ENCODE results near the gene GPBAR1. TPM values are rescaled to one million over a fixed set of nuclear protein-coding genes. Genes with fewer than 3 reads are reported as not detected.

GPBAR1 gene
- total RNA-seq, 1 experiment from 2014 or later = 0.29 TPM

DNA sequence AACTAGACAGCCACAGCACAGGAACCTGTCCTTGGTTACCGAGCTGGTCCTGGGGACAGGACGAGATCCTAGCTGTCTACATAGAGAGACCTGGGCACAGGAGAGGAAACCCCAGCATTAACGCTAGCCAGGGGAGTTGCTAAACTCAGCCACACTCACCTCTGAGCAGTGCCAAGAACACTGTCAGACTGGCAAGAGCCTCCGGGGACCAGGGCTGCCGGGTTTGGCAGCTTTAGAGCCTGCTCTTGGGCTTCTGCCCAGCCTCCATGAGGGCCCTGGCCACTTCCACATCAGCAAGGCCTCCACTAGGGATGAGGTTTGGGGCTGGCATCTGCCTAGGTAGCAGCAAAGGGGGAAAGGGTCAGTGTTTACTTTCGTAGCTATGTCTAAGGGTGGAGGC lies 24.8 kb downstream of the GPBAR1 start:
- Histone ChIP-seq H3K4me1 (peaks cover 86% of the 10 kb centered on the region), H3K36me3 (ENCODE audit: control insufficient read depth, insufficient read depth, low read length) (peaks cover 1% of the 10 kb centered on the region; the same call in 1 of the 2 replicates), H3K9me3 (no peaks in the 10 kb centered on the region), H3K27me3 (replicated peaks; ENCODE audit: control insufficient read depth, insufficient read depth, low read length) (no peaks in the 10 kb centered on the region), H3K4me3 (ENCODE audit: low read depth, low read length) (no peak overlapping the region)
- no TSS peak for BruUV-seq (replicated peaks)
- ChIA-PET POLR2A (interaction anchor here (1.3 kb wide), 1 partner anchor 8 kb away, joined by 6 read pairs; no protein-coding TSS in a partner anchor), CTCF (interaction anchor here (11.4 kb wide), 1 partner anchor 13 kb away, joined by 121 read pairs; the partner anchor contains the start of genes AAMP and PNKD)
- H3K27me3 Mint-ChIP-seq (ENCODE audit: insufficient read depth, unreplicated experiment) = no peaks in the 10 kb centered on the region
- H3K36me3 Mint-ChIP-seq (ENCODE audit: insufficient read depth, unreplicated experiment) = peaks cover 74% of the 10 kb centered on the region
- peaks cover 58% of the 10 kb centered on the region for H3K4me1 Mint-ChIP-seq (ENCODE audit: low read depth, unreplicated experiment)
- TF ChIP-seq, protein P1, sequence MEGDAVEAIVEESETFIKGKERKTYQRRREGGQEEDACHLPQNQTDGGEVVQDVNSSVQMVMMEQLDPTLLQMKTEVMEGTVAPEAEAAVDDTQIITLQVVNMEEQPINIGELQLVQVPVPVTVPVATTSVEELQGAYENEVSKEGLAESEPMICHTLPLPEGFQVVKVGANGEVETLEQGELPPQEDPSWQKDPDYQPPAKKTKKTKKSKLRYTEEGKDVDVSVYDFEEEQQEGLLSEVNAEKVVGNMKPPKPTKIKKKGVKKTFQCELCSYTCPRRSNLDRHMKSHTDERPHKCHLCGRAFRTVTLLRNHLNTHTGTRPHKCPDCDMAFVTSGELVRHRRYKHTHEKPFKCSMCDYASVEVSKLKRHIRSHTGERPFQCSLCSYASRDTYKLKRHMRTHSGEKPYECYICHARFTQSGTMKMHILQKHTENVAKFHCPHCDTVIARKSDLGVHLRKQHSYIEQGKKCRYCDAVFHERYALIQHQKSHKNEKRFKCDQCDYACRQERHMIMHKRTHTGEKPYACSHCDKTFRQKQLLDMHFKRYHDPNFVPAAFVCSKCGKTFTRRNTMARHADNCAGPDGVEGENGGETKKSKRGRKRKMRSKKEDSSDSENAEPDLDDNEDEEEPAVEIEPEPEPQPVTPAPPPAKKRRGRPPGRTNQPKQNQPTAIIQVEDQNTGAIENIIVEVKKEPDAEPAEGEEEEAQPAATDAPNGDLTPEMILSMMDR (IDR thresholded peaks at IDR 0.05; ENCODE audit: insufficient read depth in 1 of 2, low read depth in 1 of 2, low read length in 1 of 2, severe bottlenecking in 1 of 2, unreplicated experiment in 1 of 2) = no peak
- peak overlapping the region; percentile 97 for H3K27ac Mint-ChIP-seq (ENCODE audit: unreplicated experiment)
- no peak for DNase-seq
- H3K4me3 Mint-ChIP-seq (ENCODE audit: unreplicated experiment) = peak overlapping the region; percentile 11
- intact Hi-C loops (cut with micrococcal nuclease; ENCODE audit: unreplicated experiment) = no loop called here
- no peaks in the 10 kb centered on the region for H3K9me3 Mint-ChIP-seq (ENCODE audit: unreplicated experiment)

DNA sequence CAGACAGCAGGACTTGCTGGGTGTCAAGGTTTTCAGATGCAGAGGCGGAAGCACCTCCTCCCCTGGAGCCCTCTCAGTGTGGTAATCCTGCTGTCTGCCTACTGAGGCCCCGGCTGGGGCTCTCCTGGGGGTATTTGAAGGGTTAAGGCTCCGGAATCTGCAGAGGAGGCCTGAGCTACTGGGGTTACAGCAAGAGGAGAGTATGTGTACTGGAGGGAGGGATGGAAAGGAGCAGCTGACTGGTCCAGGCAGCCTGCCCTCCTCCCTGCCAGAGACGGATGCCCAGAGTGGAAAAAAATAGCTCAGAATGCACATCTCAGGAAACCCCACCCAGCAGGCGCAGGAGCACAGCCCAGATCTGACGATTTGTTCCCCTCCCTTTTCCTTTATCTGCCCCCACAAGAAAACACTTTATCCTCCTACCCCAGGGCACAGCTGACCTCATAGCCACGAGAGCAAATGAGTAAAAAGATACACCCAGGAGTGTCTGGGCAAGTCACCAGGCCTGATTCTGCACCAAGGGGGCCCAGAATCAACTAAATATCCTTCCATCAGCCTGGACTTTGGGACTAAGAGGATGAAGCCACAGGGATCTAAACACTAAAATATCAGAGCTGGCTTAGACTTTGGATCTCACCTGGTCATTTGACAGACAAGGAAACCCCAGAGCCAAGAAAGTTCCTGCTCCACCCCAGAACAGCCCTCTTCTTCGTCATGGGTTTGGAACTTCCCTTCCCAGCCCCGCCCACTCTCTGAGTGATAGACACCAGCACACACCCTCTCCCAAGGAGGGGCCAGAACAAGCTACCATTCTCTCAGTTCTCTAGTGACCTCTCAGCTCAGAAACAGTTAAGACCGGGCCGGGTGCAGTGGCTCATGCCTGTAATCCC lies 26.0 kb downstream of the GPBAR1 start:
- Mint-ChIP-seq H3K27me3 (ENCODE audit: insufficient read depth, unreplicated experiment) (no peaks in the 10 kb centered on the region), H3K9me3 (ENCODE audit: unreplicated experiment) (no peaks in the 10 kb centered on the region), H3K4me1 (ENCODE audit: low read depth, unreplicated experiment) (peaks cover 59% of the 10 kb centered on the region), H3K4me3 (ENCODE audit: unreplicated experiment) (peak overlapping the region; percentile 68), H3K27ac (ENCODE audit: unreplicated experiment) (peak overlapping the region; percentile 97), H3K36me3 (ENCODE audit: insufficient read depth, unreplicated experiment) (peaks cover 65% of the 10 kb centered on the region)
- TF ChIP-seq, protein P1 (IDR thresholded peaks at IDR 0.05; ENCODE audit: insufficient read depth in 1 of 2, low read depth in 1 of 2, low read length in 1 of 2, severe bottlenecking in 1 of 2, unreplicated experiment in 1 of 2) = no peak
- BruUV-seq (replicated peaks) = no TSS peak
- Histone ChIP-seq H3K4me1 (peaks cover 93% of the 10 kb centered on the region), H3K4me3 (ENCODE audit: low read depth, low read length) (no peak overlapping the region), H3K9me3 (no peaks in the 10 kb centered on the region), H3K36me3 (ENCODE audit: control insufficient read depth, insufficient read depth, low read length) (peaks cover 1% of the 10 kb centered on the region; the same call in 1 of the 2 replicates), H3K27me3 (replicated peaks; ENCODE audit: control insufficient read depth, insufficient read depth, low read length) (no peaks in the 10 kb centered on the region)
- ChIA-PET POLR2A (interaction anchor here (0.7 to 1.4 kb wide), 9 partner anchors 7 to 111 kb away, joined by 3 to 20 read pairs (median 6); partner anchors contain the start of genes AAMP, ARPC2 and PNKD), CTCF (interaction anchor here (1.0 to 11.4 kb wide), 5 partner anchors 9 to 109 kb away, joined by 3 to 121 read pairs (median 8); partner anchors contain the start of genes AAMP and PNKD)
- DNase-seq = peak; percentile 91 to 95
- intact Hi-C loops (cut with micrococcal nuclease; ENCODE audit: unreplicated experiment) = loop anchor here (1.0 kb wide), 1 partner anchor 15 kb away; no protein-coding TSS in a partner anchor

DNA sequence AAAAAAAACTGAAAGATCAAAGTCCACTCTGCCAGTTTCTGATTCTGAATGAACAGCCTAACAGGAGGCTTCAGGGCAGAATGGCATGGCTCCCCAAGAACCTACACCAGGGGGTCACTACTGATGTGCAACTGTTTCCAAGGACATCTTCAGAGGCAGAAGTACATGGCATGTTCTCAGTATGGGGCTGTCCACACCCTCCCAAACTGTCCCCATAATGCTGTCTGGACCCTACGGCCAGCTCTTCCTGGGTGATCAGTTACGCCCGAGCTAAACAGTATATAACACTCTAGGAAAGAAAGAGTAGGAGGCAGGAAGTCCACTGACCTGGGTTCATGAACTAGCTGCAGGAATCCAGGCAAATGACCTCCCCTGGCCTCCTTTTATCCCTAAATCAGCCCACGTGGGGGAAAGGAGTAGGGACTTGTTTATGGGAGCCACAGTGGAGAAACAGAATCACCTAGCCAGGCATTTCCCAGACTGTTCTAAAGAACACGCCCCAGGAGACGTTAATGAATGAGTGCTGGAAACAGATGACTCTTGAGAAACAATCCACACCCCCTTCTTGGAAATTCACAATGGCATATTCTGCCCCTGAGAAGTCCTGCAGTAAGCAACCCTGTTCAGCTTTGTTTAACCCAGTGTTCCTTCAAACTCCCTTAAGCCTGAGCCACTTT lies 29.0 kb downstream of the GPBAR1 start:
- Histone ChIP-seq H3K36me3 (ENCODE audit: control insufficient read depth, insufficient read depth, low read length) (no peaks in the 10 kb centered on the region), H3K4me1 (peaks cover 88% of the 10 kb centered on the region), H3K9me3 (no peaks in the 10 kb centered on the region), H3K27me3 (replicated peaks; ENCODE audit: control insufficient read depth, insufficient read depth, low read length) (no peaks in the 10 kb centered on the region), H3K4me3 (ENCODE audit: low read depth, low read length) (no peak overlapping the region)
- H3K9me3 Mint-ChIP-seq (ENCODE audit: unreplicated experiment) = no peaks in the 10 kb centered on the region
- BruUV-seq (replicated peaks) = no TSS peak
- H3K36me3 Mint-ChIP-seq (ENCODE audit: insufficient read depth, unreplicated experiment) = peaks cover 50% of the 10 kb centered on the region
- H3K27me3 Mint-ChIP-seq (ENCODE audit: insufficient read depth, unreplicated experiment) = no peaks in the 10 kb centered on the region
- no peak for DNase-seq
- peak overlapping the region; percentile 100 for H3K27ac Mint-ChIP-seq (ENCODE audit: unreplicated experiment)
- H3K4me1 Mint-ChIP-seq (ENCODE audit: low read depth, unreplicated experiment) = peaks cover 52% of the 10 kb centered on the region
- POLR2A ChIA-PET = interaction anchor here (0.5 to 0.6 kb wide), 2 partner anchors 23 to 32 kb away, joined by 3 to 5 read pairs; no protein-coding TSS in a partner anchor
- H3K4me3 Mint-ChIP-seq (ENCODE audit: unreplicated experiment) = peak overlapping the region; percentile 86
- CTCF ChIA-PET = interaction anchor here (11.4 kb wide), 1 partner anchor 17 kb away, joined by 121 read pairs; the partner anchor contains the start of genes AAMP and PNKD
- intact Hi-C loops (cut with micrococcal nuclease; ENCODE audit: unreplicated experiment) = loop anchor here (10.0 kb wide), 1 partner anchor 275 kb away; the partner anchor contains the start of genes CNOT9 and USP37
- TF ChIP-seq, protein P1 (IDR thresholded peaks at IDR 0.05; ENCODE audit: insufficient read depth in 1 of 2, low read depth in 1 of 2, low read length in 1 of 2, severe bottlenecking in 1 of 2, unreplicated experiment in 1 of 2) = no peak
